Right cardiac atrium (tissue), 5 donors: ENCODE measurements around the gene CCNH. TPM values are rescaled to one million over a fixed set of nuclear protein-coding genes. Genes with fewer than 3 reads are reported as not detected.

Experiments
- ATAC-seq, 2 donors: fragments of 200-7000 bp; cut with Tn5 transposase; one replicate each; pipeline versions ENCODE4 v1.8.0 to v1.9.1; 2020; ENCODE audit warnings: moderate library complexity in 2 of 2, mild to moderate bottlenecking in 1 of 2
- DNase-seq, 3 donors: peaks; one replicate each; pipeline ENCODE4 v3.0.0-alpha.2; 2020
- H3K27ac ChIP-seq: one replicate; pipeline ENCODE4 v1.5.1; 2013; ENCODE audit warnings: mild to moderate bottlenecking, low read length, control low read depth, moderate library complexity
- H3K27me3 ChIP-seq: one replicate; pipeline ENCODE4 v1.6.1; 2013; ENCODE audit not compliant: control insufficient read depth, insufficient read depth
- H3K4me1 ChIP-seq: one replicate; pipeline ENCODE4 v1.6.1; 2013; ENCODE audit warnings: low read length; ENCODE audit not compliant: control insufficient read depth, insufficient read depth
- H3K4me3 ChIP-seq: one replicate; pipeline ENCODE4 v1.5.1; 2013; ENCODE audit warnings: low read length, control low read depth
- H3K9me3 ChIP-seq: one replicate; pipeline ENCODE4 v1.6.1; 2013; ENCODE audit warnings: low read length; ENCODE audit not compliant: control insufficient read depth
- WGBS: extraction: QIAGEN DNeasy Blood & Tissue Kit; methylation state at CpG from one replicate; pipeline ENCODE4 v1.1.7; 2013; 5-methylcytosine and 5-hydroxymethylcytosine counted together
- intact Hi-C, 4 donors: fragments of 100-400 bp; cut with DNase I; formaldehyde crosslinking; loops; one replicate each; pipeline versions ENCODE4 v1.11.0 to v1.14.0; 2022 to 2023
- long read RNA-seq, 4 donors: library from polyadenylated mRNA; unstranded; transcript quantifications; one replicate each; pipeline ENCODE4 v2.0.0, GENCODE V29; 2020 to 2021
- polyA plus RNA-seq: library from polyadenylated mRNA; stranded (reverse); fragments of 200-250 nt; gene quantifications from one replicate; pipeline ENCODE4 v1.2.3, GENCODE V29; 2013
- total RNA-seq, 4 donors: library from RNA; stranded (reverse); fragmentation: NEBNext Ultra II Directional; extraction: Animal tissue kit (Norgen Biotek cat#: 25700); gene quantifications; one replicate each; pipeline ENCODE4 v1.2.1, GENCODE V29; 2021
- donor health status: healthy with polysubstance abuse.
- donor health status: DM: no; HTN: yes; CAD: no.
- donor health status: DM: no; HTN: no; CAD: no.
- donor health status: DM: no; HTN: yes; CAD: no; lungs with severe emphysema.
- donor health status: DM: yes; HTN: yes; CAD: no.

CCNH gene
- total RNA-seq, result 10 to 100 TPM; 23.4 to 42.8 (median 29.8) TPM
- 39.6 TPM for polyA plus RNA-seq
- long read RNA-seq, donor 1, transcript CCNH-201 (9 exons, 1,378 nt), result major isoform, 31 of 41 reads
- long read RNA-seq, donor 1, partial matches to known transcripts, result 3 of 41 reads
- long read RNA-seq, donor 1, other reads (novel, unspliced or antisense), result 3 of 41 reads
- long read RNA-seq, donor 2, transcript CCNH-201 (9 exons, 1,378 nt), result major isoform, 11 of 13 reads
- long read RNA-seq, donor 2, partial matches to known transcripts, result 1 of 13 reads
- long read RNA-seq, donor 2, other reads (novel, unspliced or antisense), result 1 of 13 reads
- long read RNA-seq, donor 3, transcript CCNH-201 (9 exons, 1,378 nt), result major isoform, 64 of 95 reads
- long read RNA-seq, donor 3, transcript CCNH-203 (9 exons, 1,497 nt), result minor isoform, 9 of 95 reads
- long read RNA-seq, donor 3, partial matches to known transcripts, result 2 of 95 reads
- long read RNA-seq, donor 3, other reads (novel, unspliced or antisense), result 20 of 95 reads
- long read RNA-seq, donor 4, transcript CCNH-201 (9 exons, 1,378 nt), result major isoform, 13 of 18 reads
- long read RNA-seq, donor 4, partial matches to known transcripts, result 0 of 18 reads
- long read RNA-seq, donor 4, other reads (novel, unspliced or antisense), result 2 of 18 reads

DNA sequence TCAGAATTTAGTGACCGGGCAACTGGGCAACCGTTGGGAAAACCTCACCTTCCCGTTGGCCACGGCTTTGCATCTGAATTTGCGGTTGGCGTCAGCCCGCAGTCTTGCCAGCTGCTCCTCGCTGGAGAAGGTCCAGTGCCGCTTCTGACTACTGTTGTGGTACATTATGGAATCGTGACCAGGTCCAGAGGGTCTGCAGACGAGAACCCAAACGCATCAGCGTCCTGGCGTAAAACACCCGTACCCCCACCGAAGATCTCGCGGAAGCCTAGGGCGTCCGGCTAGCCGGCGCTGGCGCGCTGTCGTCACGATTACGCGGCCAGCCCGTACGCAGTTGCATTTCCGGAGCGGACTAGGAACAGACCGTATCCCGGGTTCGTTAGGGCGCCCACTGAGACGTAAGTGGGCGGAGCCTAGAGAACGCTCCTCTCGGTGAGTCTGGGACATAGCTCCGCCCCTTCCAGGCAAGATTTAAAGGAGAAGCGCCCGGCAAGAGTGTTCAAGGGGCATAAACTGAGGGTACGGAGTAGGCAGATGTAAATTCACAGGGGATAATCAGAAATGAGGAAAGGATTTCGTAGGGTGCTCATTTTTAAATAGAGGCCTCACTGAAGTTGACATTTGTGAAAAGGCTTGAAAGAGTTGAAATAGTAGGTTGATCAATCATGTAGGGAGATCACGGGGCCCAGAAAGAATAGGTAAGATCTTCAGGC is at the start of gene CCNH:
Gene CCNH, minus strand, starts transcription at position 301 of the 713 bp plus-strand sequence. Its CDS starts 136 bp downstream, at position 165.
- Histone ChIP-seq H3K4me1 (no peaks in the 10 kb centered on the region), H3K27ac (peak within 1 kb of the TSS; percentile 100), H3K27me3 (no peaks in the 10 kb centered on the region), H3K9me3 (no peaks in the 10 kb centered on the region), H3K4me3 (peak within 1 kb of the TSS; percentile 94)
- WGBS, result 1% methylated on average over 46 of the region's 46 CpGs
- DNase-seq (peak; percentile 98 to 99 (median 99)), ATAC-seq (peak; percentile 99 to 100)
- intact Hi-C loops, result no loop called here

DNA sequence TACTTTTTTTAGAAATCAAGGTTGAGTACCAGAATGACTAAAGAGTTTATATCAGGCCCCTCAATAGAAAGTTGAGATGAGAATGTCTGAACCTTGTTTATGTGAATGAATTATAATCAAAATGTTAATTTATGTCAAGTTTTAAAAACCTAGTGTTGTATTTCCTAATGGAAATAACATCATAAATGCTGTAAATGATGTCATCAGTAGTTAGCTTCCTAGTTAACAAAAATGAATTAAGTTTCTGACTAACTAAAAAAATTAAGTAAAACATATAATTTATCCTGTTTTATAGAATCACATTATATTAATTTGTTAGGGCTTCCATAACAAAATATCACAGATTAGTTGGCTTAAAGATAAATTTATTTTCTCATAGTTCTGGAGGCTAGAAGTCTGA is 45.0 kb upstream of the CCNH start:
- ATAC-seq (no peak), DNase-seq (no peak)
- Histone ChIP-seq H3K4me1 (no peaks in the 10 kb centered on the region), H3K27me3 (no peaks in the 10 kb centered on the region), H3K27ac (no peak overlapping the region), H3K4me3 (no peak overlapping the region), H3K9me3 (no peaks in the 10 kb centered on the region)
- intact Hi-C loops, result no loop called here

DNA sequence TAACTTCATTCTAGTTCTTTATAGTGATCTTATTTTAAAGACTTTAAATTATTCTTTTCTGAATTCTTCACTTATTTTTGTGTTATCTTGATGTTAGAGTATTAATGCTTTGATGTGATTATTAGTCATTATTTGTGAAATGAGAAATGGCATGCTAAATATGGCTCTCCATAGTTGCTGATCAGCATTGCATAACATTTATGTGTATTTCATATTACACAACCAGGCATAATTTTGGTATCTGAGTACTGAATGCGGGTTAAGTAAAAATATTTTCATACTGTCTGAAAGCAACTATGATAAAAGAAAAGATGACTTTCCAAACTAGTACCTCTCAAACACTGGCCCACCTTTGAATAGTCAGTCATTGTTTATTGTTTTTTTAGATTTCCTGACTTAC is 41.1 kb upstream of the CCNH start:
- 92% methylated on average over 1 of the region's 1 CpG for WGBS
- Histone ChIP-seq H3K9me3 (no peaks in the 10 kb centered on the region), H3K27me3 (no peaks in the 10 kb centered on the region), H3K27ac (no peak overlapping the region), H3K4me3 (no peak overlapping the region), H3K4me1 (no peaks in the 10 kb centered on the region)
- intact Hi-C loops, result no loop called here
- no peak for DNase-seq
- ATAC-seq, result no peak

DNA sequence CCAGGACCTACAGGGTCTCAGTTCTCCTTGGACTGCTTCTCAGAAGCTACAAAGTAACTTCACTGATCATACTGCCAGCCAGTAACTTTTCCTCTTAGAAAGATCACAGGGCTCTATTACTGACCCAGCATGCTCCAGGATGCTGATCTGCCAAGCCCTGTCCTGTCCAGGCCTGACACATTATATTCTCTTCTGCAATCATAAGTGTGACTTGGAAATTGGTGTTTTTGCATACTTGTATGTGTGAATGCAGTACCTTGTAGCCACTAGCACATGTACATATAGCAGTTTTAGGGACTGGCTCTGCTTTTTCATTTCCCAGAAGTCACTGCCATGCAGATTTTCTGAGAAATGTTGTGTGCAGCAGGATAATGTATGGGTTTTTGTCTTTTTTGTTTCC is 40.1 kb upstream of the CCNH start:
- H3K27ac ChIP-seq, result no peak overlapping the region
- no peak overlapping the region for H3K4me3 ChIP-seq
- no peaks in the 10 kb centered on the region for H3K27me3 ChIP-seq
- no peak for ATAC-seq
- intact Hi-C loops, result no loop called here
- DNase-seq, result no peak
- no peaks in the 10 kb centered on the region for H3K9me3 ChIP-seq
- no peaks in the 10 kb centered on the region for H3K4me1 ChIP-seq

DNA sequence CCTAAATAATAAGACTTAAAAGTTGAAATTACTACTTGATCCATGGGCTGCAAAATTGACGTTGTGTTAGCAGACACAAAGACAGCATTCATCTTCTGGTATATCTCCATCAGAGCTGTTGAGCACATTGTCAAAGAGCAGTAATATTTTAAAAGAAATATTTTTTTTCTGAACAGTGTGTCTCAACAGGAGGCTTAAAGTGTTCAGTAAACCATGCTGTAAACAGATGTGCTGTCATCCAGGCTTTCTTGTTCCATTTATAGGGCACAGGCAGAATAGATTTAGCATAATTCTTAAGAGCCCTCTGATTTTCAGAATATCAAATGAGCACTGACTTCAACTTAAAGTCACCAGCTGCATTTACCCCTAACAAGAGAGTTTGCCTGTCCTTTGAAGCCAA is 29.7 kb upstream of the CCNH start:
- Histone ChIP-seq H3K27me3 (no peaks in the 10 kb centered on the region), H3K27ac (no peak overlapping the region), H3K4me1 (no peaks in the 10 kb centered on the region), H3K9me3 (no peaks in the 10 kb centered on the region), H3K4me3 (no peak overlapping the region)
- intact Hi-C loops, result no loop called here
- DNase-seq, result no peak
- 85% methylated on average over 1 of the region's 1 CpG for WGBS
- ATAC-seq, result no peak

DNA sequence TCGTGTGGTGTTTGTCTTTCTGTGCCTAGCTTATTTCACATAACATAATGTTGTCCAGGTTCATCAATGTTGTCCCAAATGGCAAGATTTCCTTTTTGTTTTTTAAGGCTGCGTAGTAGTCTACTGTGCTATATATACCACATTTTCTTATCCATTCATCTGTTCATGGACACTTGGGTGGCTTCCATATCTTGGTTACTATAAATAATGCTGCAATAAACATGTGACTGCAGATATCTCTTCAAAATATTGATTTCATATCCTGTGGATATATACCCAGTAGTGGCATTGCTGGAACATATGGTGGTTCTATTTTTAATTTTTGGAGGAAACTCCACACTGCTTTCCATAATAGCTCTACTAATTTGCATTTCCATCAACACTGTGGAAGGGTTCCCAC is 25.5 kb upstream of the CCNH start:
- no peak overlapping the region for H3K27ac ChIP-seq
- 74% methylated on average over 2 of the region's 2 CpGs for WGBS
- no peaks in the 10 kb centered on the region for H3K27me3 ChIP-seq
- H3K4me3 ChIP-seq, result no peak overlapping the region
- no peak for ATAC-seq
- DNase-seq, result no peak
- intact Hi-C loops, result no loop called here
- H3K4me1 ChIP-seq, result no peaks in the 10 kb centered on the region
- no peaks in the 10 kb centered on the region for H3K9me3 ChIP-seq

DNA sequence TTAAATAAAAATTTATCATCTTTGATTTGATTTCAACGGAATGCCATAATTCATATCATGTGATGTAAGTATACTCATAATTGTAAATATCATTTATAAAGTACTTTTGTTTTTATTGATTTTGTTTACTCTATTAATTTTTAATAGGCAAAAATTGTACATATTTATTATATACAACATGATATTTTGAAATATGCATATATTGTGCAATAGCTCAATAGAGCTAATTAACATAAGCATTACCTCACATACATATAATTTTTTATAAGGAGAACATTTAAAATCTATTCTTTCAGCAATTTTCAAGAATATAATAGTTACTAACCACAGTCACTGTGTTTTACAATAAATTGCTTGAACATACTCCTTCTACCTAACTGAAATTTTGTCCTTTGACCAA is 25.0 kb upstream of the CCNH start:
- H3K27me3 ChIP-seq, result no peaks in the 10 kb centered on the region
- DNase-seq, result no peak
- no peaks in the 10 kb centered on the region for H3K9me3 ChIP-seq
- H3K27ac ChIP-seq, result no peak overlapping the region
- no peak overlapping the region for H3K4me3 ChIP-seq
- ATAC-seq, result no peak
- H3K4me1 ChIP-seq, result no peaks in the 10 kb centered on the region
- intact Hi-C loops, result no loop called here
- WGBS, result 76% methylated on average over 1 of the region's 1 CpG

DNA sequence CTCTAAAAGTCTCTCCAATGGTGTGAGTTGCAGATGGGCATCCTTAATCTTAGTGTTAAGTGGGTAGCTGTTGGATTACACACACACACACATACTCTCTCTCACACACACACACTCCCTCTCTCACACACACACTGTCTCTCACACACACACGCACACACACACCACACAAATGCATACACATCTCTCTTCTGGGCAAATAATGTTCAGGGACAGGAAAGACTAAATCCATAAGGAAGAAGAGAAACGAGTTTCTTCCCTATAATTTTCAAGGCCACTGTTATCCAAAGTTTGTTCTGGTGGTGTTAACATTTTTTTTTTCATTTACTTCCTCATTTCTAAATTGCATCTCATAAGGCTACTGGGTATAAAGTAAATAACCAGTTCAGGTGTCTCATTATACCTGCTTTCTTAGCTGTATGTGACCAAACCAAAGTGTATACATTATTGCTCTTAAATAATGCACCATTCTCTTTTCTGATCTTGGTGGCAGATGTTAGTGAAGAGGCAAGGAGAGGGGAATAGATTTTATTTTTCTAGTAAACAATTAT is 22.5 kb upstream of the CCNH start:
- intact Hi-C loops, result no loop called here
- no peak for DNase-seq
- no peak overlapping the region for H3K27ac ChIP-seq
- ATAC-seq, result no peak
- H3K4me3 ChIP-seq, result no peak overlapping the region
- no peaks in the 10 kb centered on the region for H3K9me3 ChIP-seq
- 71% methylated on average over 2 of the region's 2 CpGs for WGBS
- H3K4me1 ChIP-seq, result no peaks in the 10 kb centered on the region
- H3K27me3 ChIP-seq, result no peaks in the 10 kb centered on the region

DNA sequence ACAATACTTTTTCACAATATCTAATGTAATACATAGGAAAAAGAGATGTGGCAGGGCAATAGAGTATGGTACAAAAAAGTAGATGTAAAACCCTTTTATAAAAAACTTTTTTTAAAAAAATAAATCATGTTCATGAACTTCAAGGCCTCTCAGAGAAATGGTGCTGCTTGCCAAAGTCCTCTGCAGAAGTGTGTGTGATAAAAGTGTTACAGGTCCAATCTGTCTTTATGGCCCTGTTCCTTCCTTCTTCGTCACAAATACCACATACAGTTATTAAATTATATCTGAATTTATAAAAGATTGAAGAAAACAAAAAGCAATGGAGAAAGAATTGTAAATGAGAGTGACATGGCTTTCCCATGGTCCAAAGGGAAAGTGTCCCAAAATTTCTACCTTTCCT is 21.7 kb upstream of the CCNH start:
- DNase-seq (no peak), ATAC-seq (no peak)
- no peaks in the 10 kb centered on the region for H3K9me3 ChIP-seq
- no peaks in the 10 kb centered on the region for H3K4me1 ChIP-seq
- H3K27me3 ChIP-seq, result no peaks in the 10 kb centered on the region
- intact Hi-C loops, result no loop called here
- WGBS, result 55% methylated on average over 1 of the region's 1 CpG
- H3K4me3 ChIP-seq, result no peak overlapping the region
- no peak overlapping the region for H3K27ac ChIP-seq

DNA sequence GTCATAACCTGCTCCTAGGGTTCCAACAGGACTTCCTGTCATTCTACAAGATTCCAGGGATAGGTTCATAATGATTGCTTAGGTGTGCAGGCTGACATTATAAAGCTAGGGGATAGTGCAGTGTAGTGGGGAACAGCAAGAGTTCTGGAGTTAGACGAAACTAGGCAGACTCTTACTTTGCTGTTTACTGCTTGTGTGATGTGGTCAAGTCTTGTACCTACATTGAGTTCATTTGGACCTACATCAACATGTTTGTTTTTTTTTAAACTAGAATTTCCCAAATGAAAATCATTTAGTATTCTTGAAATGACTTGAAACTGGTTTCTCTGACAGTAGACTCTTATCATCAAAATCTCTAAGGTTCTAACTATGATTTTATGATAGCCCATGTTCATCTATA is 21.2 kb upstream of the CCNH start:
- H3K27me3 ChIP-seq, result no peaks in the 10 kb centered on the region
- no peaks in the 10 kb centered on the region for H3K4me1 ChIP-seq
- H3K27ac ChIP-seq, result no peak overlapping the region
- H3K9me3 ChIP-seq, result no peaks in the 10 kb centered on the region
- DNase-seq (no peak), ATAC-seq (no peak)
- intact Hi-C loops, result no loop called here
- WGBS, result 75% methylated on average over 1 of the region's 1 CpG
- H3K4me3 ChIP-seq, result no peak overlapping the region

DNA sequence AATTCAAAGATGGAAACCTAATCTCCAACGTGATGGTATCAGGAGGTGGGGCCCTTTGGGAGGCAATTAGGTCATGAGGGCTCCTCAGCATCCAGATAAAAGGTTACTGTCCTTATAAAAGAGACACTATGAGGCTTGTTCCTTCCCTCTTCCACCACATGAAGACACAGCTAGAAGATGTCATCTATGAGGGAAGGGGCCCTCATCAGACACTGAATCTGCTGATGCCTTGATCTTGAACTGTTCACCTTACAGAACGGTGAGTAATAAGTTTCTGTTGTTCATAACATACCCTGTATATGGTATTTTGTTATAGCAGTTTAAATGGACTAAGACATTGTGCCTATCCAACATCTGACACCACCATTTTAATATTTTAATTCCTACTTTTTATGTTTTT is 19.7 kb upstream of the CCNH start:
- WGBS, result 43% methylated on average over 2 of the region's 2 CpGs
- no peaks in the 10 kb centered on the region for H3K9me3 ChIP-seq
- ATAC-seq, result no peak

More for the DNA sequence above, 19.7 kb upstream of the CCNH start:
- no peak for DNase-seq
- Histone ChIP-seq H3K27ac (no peak overlapping the region), H3K4me1 (no peaks in the 10 kb centered on the region), H3K27me3 (no peaks in the 10 kb centered on the region), H3K4me3 (no peak overlapping the region)
- intact Hi-C loops, result no loop called here
